ENCODE measurements around the gene DSG3.
"Not testable (repeated sequence)": the region's sequence is repeated elsewhere in the genome, so short reads cannot be mapped to it uniquely, and the experiment has no call there.

Gene DSG3

DNA sequence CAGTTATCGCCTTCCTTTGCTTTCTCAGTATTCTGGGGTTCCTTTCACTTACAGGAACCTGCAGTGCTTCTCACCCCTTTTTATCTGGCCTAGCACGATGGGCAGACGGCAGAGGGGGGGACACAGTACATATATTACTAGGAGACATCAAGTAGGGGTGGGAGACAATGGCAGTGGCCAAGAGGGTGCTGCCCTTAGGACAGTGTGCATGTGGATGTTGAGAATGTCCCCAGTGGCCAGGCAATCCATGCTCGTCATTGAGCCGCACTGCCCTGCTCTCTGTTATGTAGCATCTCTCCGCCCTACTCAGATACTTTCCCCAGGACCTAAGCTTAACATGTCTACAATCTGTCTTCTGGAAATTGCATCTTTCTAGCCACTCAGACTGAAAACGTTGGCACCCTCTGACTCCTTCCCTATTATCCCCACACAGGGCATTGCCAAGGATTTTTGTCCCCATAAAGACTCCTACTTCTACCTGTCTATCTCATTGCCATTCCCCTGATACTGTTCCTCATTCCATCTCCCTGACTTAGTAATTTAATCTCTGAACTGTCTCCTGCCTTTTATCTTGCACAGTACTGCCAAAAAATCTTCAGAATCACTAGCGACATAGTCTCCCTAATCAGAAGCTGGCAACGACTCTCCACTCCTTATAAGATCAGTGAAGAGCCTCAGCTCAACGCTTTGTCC, 57.1 kb downstream of the DSG3 start:
- Histone ChIP-seq H3K79me2 (ENCODE audit: control insufficient read depth, low read length) (no peaks in the 10 kb centered on the region), H4K20me1 (ENCODE audit: control insufficient read depth, insufficient read depth, low read depth, low read length) (no peaks in the 10 kb centered on the region), H3K27ac (ENCODE audit: low read depth, low read length) (no peak overlapping the region), H3K9me3 (ENCODE audit: control insufficient read depth, insufficient read depth, low read length) (no peaks in the 10 kb centered on the region), H3K4me1 (ENCODE audit: control insufficient read depth, low read length) (no peaks in the 10 kb centered on the region), H3K36me3 (ENCODE audit: control insufficient read depth, low read length) (no peaks in the 10 kb centered on the region), H3F3A (ENCODE audit: control insufficient read depth, insufficient read depth) (no peaks in the 10 kb centered on the region), H3K4me2 (ENCODE audit: low read length) (no peak overlapping the region), H3K9me2 (replicated peaks; ENCODE audit: control insufficient read depth, low read length) (no peaks in the 10 kb centered on the region), H3K4me3 (ENCODE audit: low read length) (no peak overlapping the region), H3K27me3 (ENCODE audit: control insufficient read depth, low read length) (no peaks in the 10 kb centered on the region)
- TF ChIP-seq EZH2phosphoT487 (IDR thresholded peaks at IDR 0.05; ENCODE audit: borderline replicate concordance, low read length), result no peak
- TF ChIP-seq, protein P1, sequence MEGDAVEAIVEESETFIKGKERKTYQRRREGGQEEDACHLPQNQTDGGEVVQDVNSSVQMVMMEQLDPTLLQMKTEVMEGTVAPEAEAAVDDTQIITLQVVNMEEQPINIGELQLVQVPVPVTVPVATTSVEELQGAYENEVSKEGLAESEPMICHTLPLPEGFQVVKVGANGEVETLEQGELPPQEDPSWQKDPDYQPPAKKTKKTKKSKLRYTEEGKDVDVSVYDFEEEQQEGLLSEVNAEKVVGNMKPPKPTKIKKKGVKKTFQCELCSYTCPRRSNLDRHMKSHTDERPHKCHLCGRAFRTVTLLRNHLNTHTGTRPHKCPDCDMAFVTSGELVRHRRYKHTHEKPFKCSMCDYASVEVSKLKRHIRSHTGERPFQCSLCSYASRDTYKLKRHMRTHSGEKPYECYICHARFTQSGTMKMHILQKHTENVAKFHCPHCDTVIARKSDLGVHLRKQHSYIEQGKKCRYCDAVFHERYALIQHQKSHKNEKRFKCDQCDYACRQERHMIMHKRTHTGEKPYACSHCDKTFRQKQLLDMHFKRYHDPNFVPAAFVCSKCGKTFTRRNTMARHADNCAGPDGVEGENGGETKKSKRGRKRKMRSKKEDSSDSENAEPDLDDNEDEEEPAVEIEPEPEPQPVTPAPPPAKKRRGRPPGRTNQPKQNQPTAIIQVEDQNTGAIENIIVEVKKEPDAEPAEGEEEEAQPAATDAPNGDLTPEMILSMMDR (IDR thresholded peaks at IDR 0.05; ENCODE audit: low read depth, low read length, poor library complexity, severe bottlenecking), result no peak

DNA sequence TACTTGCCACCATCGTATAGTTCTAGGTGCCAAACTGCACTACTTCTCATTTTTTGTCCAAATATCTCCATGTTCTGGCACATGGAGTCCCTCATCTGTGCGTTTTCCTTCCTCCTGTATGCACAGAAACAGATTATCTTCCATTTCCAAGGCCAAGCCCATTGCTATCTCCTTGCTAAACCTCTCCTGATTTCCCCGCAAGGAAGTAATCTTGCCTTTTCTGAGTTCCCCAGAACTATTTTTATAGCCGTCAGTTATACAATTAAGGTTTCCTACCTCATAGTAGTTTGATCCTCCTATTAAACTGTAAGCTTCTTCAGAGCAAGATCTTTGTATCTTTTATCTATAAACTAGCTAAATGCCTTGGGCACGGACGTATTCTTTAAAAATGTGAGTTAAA, 57.6 kb downstream of the DSG3 start:
- no peaks in the 10 kb centered on the region for H3K79me2 ChIP-seq (ENCODE audit: control insufficient read depth, low read length)
- no peaks in the 10 kb centered on the region for H3K9me3 ChIP-seq (ENCODE audit: control insufficient read depth, insufficient read depth, low read length)
- H4K20me1 ChIP-seq (ENCODE audit: control insufficient read depth, insufficient read depth, low read depth, low read length), result no peaks in the 10 kb centered on the region
- H3K27me3 ChIP-seq (ENCODE audit: control insufficient read depth, low read length), result no peaks in the 10 kb centered on the region
- no peaks in the 10 kb centered on the region for H3F3A ChIP-seq (ENCODE audit: control insufficient read depth, insufficient read depth)
- H3K9me2 ChIP-seq (replicated peaks; ENCODE audit: control insufficient read depth, low read length), result no peaks in the 10 kb centered on the region
- no peaks in the 10 kb centered on the region for H3K4me1 ChIP-seq (ENCODE audit: control insufficient read depth, low read length)
- no peaks in the 10 kb centered on the region for H3K36me3 ChIP-seq (ENCODE audit: control insufficient read depth, low read length)
- no peak for TF ChIP-seq EZH2phosphoT487 (IDR thresholded peaks at IDR 0.05; ENCODE audit: borderline replicate concordance, low read length)
- TF ChIP-seq, protein P1 (IDR thresholded peaks at IDR 0.05; ENCODE audit: low read depth, low read length, poor library complexity, severe bottlenecking), result no peak
- no peak overlapping the region for H3K4me3 ChIP-seq (ENCODE audit: low read length)
- H3K27ac ChIP-seq (ENCODE audit: low read depth, low read length), result no peak overlapping the region
- H3K4me2 ChIP-seq (ENCODE audit: low read length), result no peak overlapping the region

DNA sequence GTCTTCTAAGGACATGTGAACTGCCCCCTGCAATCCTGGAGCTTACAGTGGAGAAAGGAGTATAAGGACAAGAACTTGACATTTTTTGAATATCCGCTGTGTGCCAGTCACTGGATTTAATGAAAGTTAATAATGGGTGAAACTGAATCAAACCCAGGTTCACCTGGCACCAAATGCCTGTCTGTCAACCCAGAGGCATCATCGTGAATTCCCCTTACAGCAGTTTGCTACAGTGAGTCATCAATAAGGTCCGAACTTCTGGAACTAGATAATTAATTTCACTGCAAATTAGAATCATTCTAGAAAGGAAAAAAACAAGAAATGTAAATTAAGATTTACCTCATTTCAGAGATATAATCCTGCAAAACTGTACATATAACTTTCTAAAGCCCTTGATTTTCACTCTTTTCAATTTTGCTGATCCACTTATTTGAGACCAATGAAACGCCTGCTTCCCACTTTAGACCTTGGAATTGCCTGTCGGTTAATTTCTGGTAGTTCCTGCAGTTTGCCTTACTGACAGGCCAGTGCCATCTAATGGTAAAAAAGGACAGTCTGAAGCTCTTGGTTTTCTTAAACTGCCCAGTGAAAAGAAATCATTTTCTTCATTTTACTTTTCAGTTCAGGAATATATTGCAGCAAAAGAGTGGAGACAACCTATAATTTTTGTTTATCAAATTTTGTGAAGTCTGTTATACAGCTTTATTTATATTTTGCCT, 58.6 kb downstream of the DSG3 start:
- TF ChIP-seq, protein P1 (IDR thresholded peaks at IDR 0.05; ENCODE audit: low read depth, low read length, poor library complexity, severe bottlenecking), result no peak
- TF ChIP-seq EZH2phosphoT487 (IDR thresholded peaks at IDR 0.05; ENCODE audit: borderline replicate concordance, low read length), result no peak
- Histone ChIP-seq H3K79me2 (ENCODE audit: control insufficient read depth, low read length) (no peaks in the 10 kb centered on the region), H3K27me3 (ENCODE audit: control insufficient read depth, low read length) (no peaks in the 10 kb centered on the region)

DNA sequence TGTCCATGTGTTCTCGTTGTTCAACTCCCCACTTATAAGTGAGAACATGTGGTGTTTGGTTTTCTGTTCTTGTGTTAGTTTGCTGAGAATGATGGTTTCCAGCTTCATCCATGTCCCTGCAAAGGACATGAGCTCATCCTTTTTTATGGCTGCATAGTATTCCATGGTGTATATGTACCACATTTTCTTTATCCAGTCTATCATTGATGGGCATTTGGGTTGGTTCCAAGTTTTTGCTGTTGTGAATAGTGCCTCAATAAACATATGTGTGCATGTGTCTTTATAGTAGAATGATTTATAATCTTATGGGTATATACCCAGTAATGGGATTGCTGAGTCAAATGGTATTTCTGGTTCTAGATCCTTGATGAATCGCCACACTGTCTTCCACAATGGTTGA, 59.6 kb downstream of the DSG3 start:
- not testable (repeated sequence) for H3K4me1 ChIP-seq (ENCODE audit: control insufficient read depth, low read length); H3K4me3 ChIP-seq (ENCODE audit: low read length); H3K27ac ChIP-seq (ENCODE audit: low read depth, low read length); H3K27me3 ChIP-seq (ENCODE audit: control insufficient read depth, low read length); H3K9me2 ChIP-seq (replicated peaks; ENCODE audit: control insufficient read depth, low read length); H3K79me2 ChIP-seq (ENCODE audit: control insufficient read depth, low read length); H3K36me3 ChIP-seq (ENCODE audit: control insufficient read depth, low read length); H3K4me2 ChIP-seq (ENCODE audit: low read length); H3F3A ChIP-seq (ENCODE audit: control insufficient read depth, insufficient read depth); H4K20me1 ChIP-seq (ENCODE audit: control insufficient read depth, insufficient read depth, low read depth, low read length); H3K9me3 ChIP-seq (ENCODE audit: control insufficient read depth, insufficient read depth, low read length)

More for the DNA sequence above, 58.6 kb downstream of the DSG3 start:
- Histone ChIP-seq H3K9me2 (replicated peaks; ENCODE audit: control insufficient read depth, low read length) (no peaks in the 10 kb centered on the region), H3K4me3 (ENCODE audit: low read length) (no peak overlapping the region), H3F3A (ENCODE audit: control insufficient read depth, insufficient read depth) (no peaks in the 10 kb centered on the region), H3K27ac (ENCODE audit: low read depth, low read length) (no peak overlapping the region), H3K4me2 (ENCODE audit: low read length) (no peak overlapping the region), H3K9me3 (ENCODE audit: control insufficient read depth, insufficient read depth, low read length) (no peaks in the 10 kb centered on the region), H3K4me1 (ENCODE audit: control insufficient read depth, low read length) (no peaks in the 10 kb centered on the region), H3K36me3 (ENCODE audit: control insufficient read depth, low read length) (no peaks in the 10 kb centered on the region), H4K20me1 (ENCODE audit: control insufficient read depth, insufficient read depth, low read depth, low read length) (no peaks in the 10 kb centered on the region)
